VCaP (cell line): ENCODE results near the gene KRTAP1-1.
"Not testable (repeated sequence)": the region's sequence is repeated elsewhere in the genome, so short reads cannot be mapped to it uniquely, and the experiment has no call there.

ENCODE experiments used
- H3K27ac ChIP-seq: fragments of 450-650 bp; 2 replicates; pipeline ENCODE4 v1.5.1; 2017
- TF ChIP-seq, protein P1 (sequence below): fragments of 450-650 bp; conservative IDR thresholded peaks from 2 replicates; pipeline ENCODE4 v1.5.1; 2017; ENCODE audit warnings: mild to moderate bottlenecking, moderate library complexity

KRTAP1-1 gene

DNA sequence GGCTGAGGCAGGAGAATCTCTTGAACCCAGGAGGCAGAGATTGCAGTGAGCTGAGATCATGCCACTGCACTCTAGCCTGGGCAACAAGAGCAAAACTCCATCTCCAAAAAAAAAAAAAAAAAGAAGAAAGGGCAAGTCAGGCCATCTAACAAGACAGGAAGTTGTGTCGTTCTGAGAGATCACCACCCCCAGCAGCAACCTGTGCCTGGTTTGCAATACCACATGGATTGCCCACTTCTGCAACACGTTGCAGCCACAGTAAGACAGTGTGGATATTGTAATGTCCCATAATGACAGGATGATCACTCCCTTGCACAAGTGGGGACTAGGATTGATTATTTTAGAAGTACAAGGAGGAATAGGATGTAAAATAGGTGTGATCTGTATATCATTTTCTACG, 27.8 kb upstream of the KRTAP1-1 start:
- TF ChIP-seq, protein P1, sequence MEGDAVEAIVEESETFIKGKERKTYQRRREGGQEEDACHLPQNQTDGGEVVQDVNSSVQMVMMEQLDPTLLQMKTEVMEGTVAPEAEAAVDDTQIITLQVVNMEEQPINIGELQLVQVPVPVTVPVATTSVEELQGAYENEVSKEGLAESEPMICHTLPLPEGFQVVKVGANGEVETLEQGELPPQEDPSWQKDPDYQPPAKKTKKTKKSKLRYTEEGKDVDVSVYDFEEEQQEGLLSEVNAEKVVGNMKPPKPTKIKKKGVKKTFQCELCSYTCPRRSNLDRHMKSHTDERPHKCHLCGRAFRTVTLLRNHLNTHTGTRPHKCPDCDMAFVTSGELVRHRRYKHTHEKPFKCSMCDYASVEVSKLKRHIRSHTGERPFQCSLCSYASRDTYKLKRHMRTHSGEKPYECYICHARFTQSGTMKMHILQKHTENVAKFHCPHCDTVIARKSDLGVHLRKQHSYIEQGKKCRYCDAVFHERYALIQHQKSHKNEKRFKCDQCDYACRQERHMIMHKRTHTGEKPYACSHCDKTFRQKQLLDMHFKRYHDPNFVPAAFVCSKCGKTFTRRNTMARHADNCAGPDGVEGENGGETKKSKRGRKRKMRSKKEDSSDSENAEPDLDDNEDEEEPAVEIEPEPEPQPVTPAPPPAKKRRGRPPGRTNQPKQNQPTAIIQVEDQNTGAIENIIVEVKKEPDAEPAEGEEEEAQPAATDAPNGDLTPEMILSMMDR: no peak
- H3K27ac ChIP-seq: no peak overlapping the region

DNA sequence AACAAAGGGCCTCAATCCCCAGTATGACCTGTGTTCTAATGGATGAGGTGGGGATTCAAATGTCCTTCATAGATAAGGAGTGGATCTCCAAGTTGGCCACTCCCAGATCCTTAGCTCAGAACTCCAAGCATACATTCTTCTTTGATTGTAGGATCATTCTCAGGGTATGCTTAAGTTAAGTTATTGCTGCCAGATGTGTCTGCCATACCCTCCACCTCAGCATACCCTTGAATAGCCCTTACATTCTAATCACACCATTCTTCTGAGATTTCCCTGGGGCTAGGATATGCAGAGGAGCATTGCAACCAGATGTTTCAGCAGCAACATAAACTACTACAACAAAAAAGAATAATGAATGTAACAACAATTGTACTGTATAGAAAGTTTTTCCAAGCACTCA, 26.0 kb upstream of the KRTAP1-1 start:
- no peak overlapping the region for H3K27ac ChIP-seq
- TF ChIP-seq, protein P1: no peak

DNA sequence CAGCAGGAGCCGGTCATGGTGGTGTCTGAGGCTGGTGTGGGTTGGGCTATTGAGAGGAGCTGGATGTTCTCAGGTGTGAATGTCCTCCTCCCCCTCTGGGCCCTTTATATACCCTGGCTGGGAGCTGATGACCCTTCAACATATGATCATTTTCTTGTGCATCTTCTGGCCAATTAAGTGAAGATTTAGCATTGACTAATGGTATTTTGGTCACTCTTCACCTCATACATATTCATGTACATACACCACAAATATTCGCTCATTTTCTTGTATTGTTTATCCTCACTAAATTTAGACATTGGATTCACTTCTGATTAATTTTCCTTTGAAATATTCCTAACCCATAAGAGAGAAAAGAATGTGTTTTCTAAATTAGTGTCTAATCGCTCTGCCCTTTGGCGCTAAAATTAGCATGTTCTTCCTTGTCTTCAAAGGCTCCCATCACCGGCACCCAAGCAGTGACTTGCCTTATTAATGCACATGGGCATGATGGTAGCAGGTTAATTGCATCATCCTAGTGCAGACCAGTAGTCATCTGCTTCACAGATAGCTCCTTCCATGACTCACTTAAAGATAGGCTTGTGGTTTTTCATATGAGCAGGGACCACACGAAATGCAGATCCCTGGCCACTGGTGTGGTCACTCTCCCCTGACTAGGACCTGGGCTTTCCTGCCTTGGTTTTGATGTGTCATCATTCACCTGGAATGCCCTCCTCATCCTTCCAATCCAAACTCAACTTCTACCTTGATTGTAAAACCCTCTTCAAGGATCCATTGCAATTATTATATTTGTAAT, 24.8 kb upstream of the KRTAP1-1 start, which contains the start of gene KRTAP2-4:
KRTAP2-4 (minus strand) TSS at position 51 of the 796 bp plus-strand sequence; CDS start at position 17, 34 bp downstream.
- no peak within 1 kb of the TSS for H3K27ac ChIP-seq
- TF ChIP-seq, protein P1: no peak

DNA sequence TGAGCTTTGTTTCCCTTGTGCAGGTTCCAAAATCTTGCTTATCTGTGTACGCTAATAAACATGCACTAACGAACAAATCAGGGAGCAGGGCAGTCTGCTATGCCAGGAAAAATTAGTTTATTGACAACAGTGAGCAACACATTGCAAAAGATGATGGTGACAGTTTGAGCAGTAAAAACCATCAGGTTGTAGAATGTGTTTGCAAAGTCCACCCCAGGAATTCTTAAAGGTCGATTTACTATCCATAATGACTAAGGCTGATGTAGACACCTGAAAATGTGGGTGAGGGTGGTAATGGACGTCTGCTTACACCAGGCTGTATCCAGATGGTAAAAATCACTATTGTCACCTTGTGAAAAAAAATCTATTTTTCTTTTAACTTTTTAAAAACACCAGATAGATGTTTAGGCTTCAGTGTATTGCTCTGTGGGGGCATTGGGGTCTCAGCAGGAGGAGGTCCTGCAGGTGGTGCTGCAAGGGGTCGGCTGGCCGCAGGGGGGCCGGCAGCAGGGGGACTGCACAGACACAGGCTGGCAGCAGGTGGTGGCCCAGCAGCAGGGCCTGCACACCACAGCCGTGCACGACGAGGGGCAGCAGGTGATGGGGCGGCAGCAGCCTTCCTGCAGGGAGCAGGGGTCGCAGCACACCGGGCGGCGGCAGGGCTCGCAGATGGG, 23.9 kb upstream of the KRTAP1-1 start:
- H3K27ac ChIP-seq: not testable (repeated sequence)

DNA sequence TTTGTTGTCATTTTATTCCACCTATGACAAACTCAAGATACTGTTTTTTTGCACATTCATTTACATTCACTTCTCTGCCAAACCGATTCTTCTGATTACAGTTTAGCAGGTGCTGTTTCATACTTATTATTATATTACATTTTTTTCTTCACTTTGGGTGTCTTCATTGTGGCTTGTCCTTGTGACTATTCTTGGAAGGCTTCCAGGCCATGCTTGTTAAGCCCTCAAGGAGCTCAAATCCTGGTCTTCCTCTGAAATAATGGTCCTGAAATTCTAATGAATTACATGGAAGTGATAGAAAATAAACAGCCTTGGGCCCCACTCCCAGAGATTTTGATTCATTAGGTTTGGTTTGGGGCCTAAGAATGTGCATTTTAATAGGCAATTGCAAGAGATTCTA, 23.1 kb upstream of the KRTAP1-1 start:
- TF ChIP-seq, protein P1: no peak

DNA sequence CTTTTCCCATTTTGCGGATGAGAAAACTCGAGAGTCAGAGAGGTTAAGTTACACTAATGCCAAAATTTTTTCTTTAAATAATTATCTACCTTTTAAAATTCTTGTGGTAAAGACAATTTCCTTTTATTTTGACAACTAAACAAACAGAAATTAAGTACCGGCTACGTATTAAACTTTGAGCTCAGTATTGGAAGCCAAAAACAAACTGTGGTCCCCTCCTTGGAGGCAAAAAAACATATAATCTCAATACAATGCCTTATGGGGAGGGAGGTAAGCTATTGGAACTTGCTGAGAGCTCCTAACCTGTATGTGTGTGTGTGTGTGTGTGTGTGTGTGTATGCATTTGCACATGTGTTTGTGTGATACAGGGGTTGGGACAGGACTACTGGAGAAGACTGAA, 22.2 kb upstream of the KRTAP1-1 start:
- H3K27ac ChIP-seq: no peak overlapping the region
- TF ChIP-seq, protein P1: no peak

More for the DNA sequence above, 23.1 kb upstream of the KRTAP1-1 start:
- H3K27ac ChIP-seq: no peak overlapping the region

DNA sequence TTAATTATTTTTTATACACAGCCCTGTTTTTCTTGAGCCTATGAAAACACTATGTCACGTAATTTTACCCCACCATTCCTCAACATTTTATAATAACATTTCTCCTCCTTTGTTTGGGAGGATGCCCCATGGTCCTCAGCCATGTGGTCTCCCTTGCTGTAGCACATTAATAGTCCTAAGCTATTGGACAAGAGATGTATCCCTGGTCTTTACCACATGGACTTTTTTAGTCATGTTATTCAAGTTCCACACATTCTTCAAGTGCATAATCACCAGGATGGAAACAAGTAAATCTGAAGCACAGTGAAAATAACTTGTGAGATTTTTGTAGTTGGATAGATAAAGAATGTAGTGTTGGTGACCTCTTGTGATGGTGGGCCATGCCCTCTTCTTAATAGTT, 20.7 kb upstream of the KRTAP1-1 start:
- TF ChIP-seq, protein P1: no peak
- H3K27ac ChIP-seq: no peak overlapping the region
